Skeletal muscle tissue (tissue), 4 donors: ENCODE results near the gene C5orf58. TPM values are rescaled to one million over a fixed set of nuclear protein-coding genes. Genes with fewer than 3 reads are reported as not detected.

Experiments used
- H3K27ac ChIP-seq: one replicate; pipeline ENCODE4 v1.7.0; 2013; ENCODE audit warnings: mild to moderate bottlenecking, low read depth, low read length, inconsistent platforms
- H3K27me3 ChIP-seq, 3 donors: one replicate each; pipeline ENCODE4 v1.7.0; 2013; ENCODE audit warnings: low read length in 3 of 3; ENCODE audit not compliant: control insufficient read depth in 3 of 3, insufficient read depth in 3 of 3
- H3K36me3 ChIP-seq, 3 donors: one replicate each; pipeline ENCODE4 v1.7.0; 2013; ENCODE audit warnings: low read length in 3 of 3; ENCODE audit not compliant: control insufficient read depth in 3 of 3, insufficient read depth in 3 of 3
- H3K4me1 ChIP-seq, 3 donors: one replicate each; pipeline ENCODE4 v1.7.0; 2013; ENCODE audit warnings: low read length in 3 of 3, mild to moderate bottlenecking in 3 of 3; ENCODE audit not compliant: control insufficient read depth in 3 of 3, insufficient read depth in 3 of 3
- H3K4me3 ChIP-seq, 3 donors: one replicate each; pipeline ENCODE4 v1.7.0; 2013; ENCODE audit warnings: low read length in 3 of 3
- H3K9ac ChIP-seq, 3 donors: one replicate each; pipeline ENCODE4 v1.7.0; 2013; ENCODE audit warnings: low read length in 3 of 3, mild to moderate bottlenecking in 3 of 3, moderate library complexity in 2 of 3, low read depth in 1 of 3
- H3K9me3 ChIP-seq, 3 donors: one replicate each; pipeline ENCODE4 v1.7.0; 2013; ENCODE audit warnings: low read length in 3 of 3; ENCODE audit not compliant: control insufficient read depth in 3 of 3
- total RNA-seq: library from RNA; depleted of rRNA; stranded (reverse); fragments of >200 nt; gene quantifications from one replicate; pipeline ENCODE4 v1.2.3, GENCODE V29; 2014
- donor health status: Osteomylitis.

C5orf58 gene
- total RNA-seq, 1 donor from 2014 or later, result not detected

GRCh38 chr5:170267431-170268152 is 34.8 kb downstream of the C5orf58 start:
- H3K4me1 ChIP-seq, result peaks cover 6 to 14% (median 8%) of the 10 kb centered on the region in 3 donors
- H3K9ac ChIP-seq, result peak overlapping the region in 1 of 3 donors; percentile 33
- peaks cover 0 to 4% (median 4%) of the 10 kb centered on the region in 3 donors for H3K27me3 ChIP-seq
- H3K27ac ChIP-seq, result peak overlapping the region; percentile 2
- H3K4me3 ChIP-seq, result peak overlapping the region in 1 of 3 donors; percentile 38
- H3K9me3 ChIP-seq, result no peaks in the 10 kb centered on the region
- H3K36me3 ChIP-seq, result no peaks in the 10 kb centered on the region

- Histone ChIP-seq H3K4me1 (peaks cover 6 to 14% (median 8%) of the 10 kb centered on the region in 3 donors), H3K9ac (no peak overlapping the region), H3K27ac (no peak overlapping the region), H3K36me3 (no peaks in the 10 kb centered on the region), H3K4me3 (peak overlapping the region in 1 of 3 donors; percentile 38), H3K9me3 (no peaks in the 10 kb centered on the region), H3K27me3 (peaks cover 0 to 4% (median 4%) of the 10 kb centered on the region in 3 donors)
Measured at GRCh38 chr5:170268153-170268689, 35.4 kb downstream of the C5orf58 start.

GRCh38 chr5:170268884-170269283 is 36.1 kb downstream of the C5orf58 start:
- Histone ChIP-seq H3K9me3 (no peaks in the 10 kb centered on the region), H3K27ac (peak overlapping the region; percentile 3), H3K4me1 (peaks cover 6 to 14% (median 8%) of the 10 kb centered on the region in 3 donors), H3K36me3 (no peaks in the 10 kb centered on the region), H3K9ac (peak overlapping the region in 1 of 3 donors; percentile 11), H3K4me3 (no peak overlapping the region), H3K27me3 (peaks cover 0 to 4% (median 4%) of the 10 kb centered on the region in 3 donors)

- no peaks in the 10 kb centered on the region for H3K9me3 ChIP-seq
- H3K36me3 ChIP-seq, result no peaks in the 10 kb centered on the region
- no peak overlapping the region for H3K9ac ChIP-seq
- H3K27me3 ChIP-seq, result peaks cover 0 to 4% (median 4%) of the 10 kb centered on the region in 3 donors
- peak overlapping the region; percentile 3 for H3K27ac ChIP-seq
- H3K4me1 ChIP-seq, result peaks cover 6 to 19% (median 8%) of the 10 kb centered on the region in 3 donors
- no peak overlapping the region for H3K4me3 ChIP-seq
Measured at GRCh38 chr5:170269579-170269978, 36.8 kb downstream of the C5orf58 start.

GRCh38 chr5:170270293-170271069 is 37.7 kb downstream of the C5orf58 start:
- H3K27ac ChIP-seq, result no peak overlapping the region
- peaks cover 6 to 19% (median 8%) of the 10 kb centered on the region in 3 donors for H3K4me1 ChIP-seq
- no peaks in the 10 kb centered on the region for H3K36me3 ChIP-seq

GRCh38 chr5:170273968-170274710 is 41.4 kb downstream of the C5orf58 start:
- Histone ChIP-seq H3K9ac (no peak overlapping the region), H3K4me1 (peaks cover 2 to 20% (median 6%) of the 10 kb centered on the region in 3 donors), H3K9me3 (no peaks in the 10 kb centered on the region), H3K36me3 (no peaks in the 10 kb centered on the region), H3K4me3 (no peak overlapping the region), H3K27me3 (peaks cover 0 to 4% (median 0%) of the 10 kb centered on the region in 3 donors), H3K27ac (no peak overlapping the region)

More at GRCh38 chr5:170270293-170271069, 37.7 kb downstream of the C5orf58 start:
- Histone ChIP-seq H3K4me3 (no peak overlapping the region), H3K27me3 (peaks cover 0 to 4% (median 4%) of the 10 kb centered on the region in 3 donors), H3K9ac (no peak overlapping the region), H3K9me3 (no peaks in the 10 kb centered on the region)

- Histone ChIP-seq H3K4me1 (peaks cover 12 to 28% (median 14%) of the 10 kb centered on the region in 3 donors), H3K9me3 (no peaks in the 10 kb centered on the region), H3K27me3 (peaks cover 0 to 4% (median 0%) of the 10 kb centered on the region in 3 donors), H3K27ac (no peak overlapping the region), H3K36me3 (no peaks in the 10 kb centered on the region), H3K9ac (no peak overlapping the region), H3K4me3 (no peak overlapping the region)
Measured at GRCh38 chr5:170275376-170275994, 42.7 kb downstream of the C5orf58 start.

GRCh38 chr5:170276140-170276539 is 43.4 kb downstream of the C5orf58 start:
- Histone ChIP-seq H3K9ac (no peak overlapping the region), H3K27me3 (peaks cover 0 to 4% (median 0%) of the 10 kb centered on the region in 3 donors), H3K9me3 (no peaks in the 10 kb centered on the region), H3K36me3 (no peaks in the 10 kb centered on the region), H3K27ac (no peak overlapping the region), H3K4me3 (no peak overlapping the region), H3K4me1 (peaks cover 12 to 28% (median 15%) of the 10 kb centered on the region in 3 donors)

- H3K27me3 ChIP-seq, result peaks cover 0 to 4% (median 0%) of the 10 kb centered on the region in 3 donors
- peaks cover 12 to 28% (median 15%) of the 10 kb centered on the region in 3 donors for H3K4me1 ChIP-seq
- no peaks in the 10 kb centered on the region for H3K9me3 ChIP-seq
- H3K36me3 ChIP-seq, result no peaks in the 10 kb centered on the region
- H3K4me3 ChIP-seq, result no peak overlapping the region
- H3K27ac ChIP-seq, result no peak overlapping the region
- no peak overlapping the region for H3K9ac ChIP-seq
Measured at GRCh38 chr5:170277867-170278281, 45.1 kb downstream of the C5orf58 start.
